Liver (tissue), 9 donors: ENCODE results near the gene ALG3. TPM values are rescaled to one million over a fixed set of nuclear protein-coding genes. Genes with fewer than 3 reads are reported as not detected.
A peak's percentile ranks its signal among the peaks of the same experiment; 100 is the strongest.

ENCODE experiments used
- DNase-seq: peaks from one replicate; pipeline ENCODE4 v3.0.0-alpha.2; 2017; ENCODE audit warnings: low spot score
- H3K27ac ChIP-seq, 2 donors: one replicate each; pipeline ENCODE4 v1.7.0; 2013; ENCODE audit warnings: inconsistent platforms in 2 of 2, low read length in 2 of 2, control low read depth in 1 of 2, low read depth in 1 of 2, mild to moderate bottlenecking in 1 of 2
- H3K27me3 ChIP-seq, 4 donors: one replicate each; pipeline versions ENCODE4 v1.6.1 to v1.7.0; 2013; ENCODE audit warnings: low read length in 3 of 4, inconsistent platforms in 1 of 4, mild to moderate bottlenecking in 1 of 4, moderate library complexity in 1 of 4; ENCODE audit not compliant: control insufficient read depth in 4 of 4, insufficient read depth in 4 of 4
- H3K36me3 ChIP-seq, 4 donors: one replicate each; pipeline versions ENCODE4 v1.6.1 to v1.7.0; 2013; ENCODE audit warnings: low read length in 3 of 4, mild to moderate bottlenecking in 3 of 4, low read depth in 1 of 4, moderate library complexity in 1 of 4; ENCODE audit not compliant: control insufficient read depth in 4 of 4, insufficient read depth in 3 of 4
- H3K4me1 ChIP-seq, 4 donors: one replicate each; pipeline versions ENCODE4 v1.6.1 to v1.7.0; 2013; ENCODE audit warnings: low read length in 3 of 4, mild to moderate bottlenecking in 3 of 4, moderate library complexity in 1 of 4; ENCODE audit not compliant: control insufficient read depth in 4 of 4, insufficient read depth in 4 of 4
- H3K4me3 ChIP-seq, 3 donors: one replicate each; pipeline versions ENCODE4 v1.6.1 to v1.7.0; 2013; ENCODE audit warnings: low read length in 3 of 3, control low read depth in 1 of 3, low read depth in 1 of 3, mild to moderate bottlenecking in 1 of 3
- H3K9ac ChIP-seq, 2 donors: one replicate each; pipeline ENCODE4 v1.7.0; 2013; ENCODE audit warnings: low read length in 2 of 2, mild to moderate bottlenecking in 2 of 2, moderate library complexity in 2 of 2, control low read depth in 1 of 2, low read depth in 1 of 2
- H3K9me3 ChIP-seq, 4 donors: one replicate each; pipeline versions ENCODE4 v1.6.1 to v1.7.0; 2013; ENCODE audit warnings: low read length in 3 of 4; ENCODE audit not compliant: control insufficient read depth in 4 of 4
- CTCF ChIP-seq: fragments of 150-350 bp; IDR thresholded peaks from 2 replicates; pipeline ENCODE4 v1.5.1; 2017; ENCODE audit warnings: improper control_type of control experiment, low read depth, low read length; ENCODE audit not compliant: missing input control
- EGR1 ChIP-seq, 2 donors: IDR thresholded peaks; 2 replicates each; pipeline ENCODE4 v1.6.1; 2016 to 2018; ENCODE audit warnings: antibody characterized with exemption in 2 of 2, low read depth in 2 of 2
- FOXA1 ChIP-seq: IDR thresholded peaks from 2 replicates; pipeline ENCODE4 v1.6.1; 2016; ENCODE audit warnings: antibody characterized with exemption
- FOXA2 ChIP-seq: IDR thresholded peaks from 2 replicates; pipeline ENCODE4 v1.6.1; 2016; ENCODE audit warnings: antibody characterized with exemption
- GABPA ChIP-seq, 2 donors: IDR thresholded peaks in 1 of 2; conservative IDR thresholded peaks in 1 of 2; 2 replicates each; pipeline ENCODE4 v1.6.1; 2016; ENCODE audit warnings: antibody characterized with exemption in 2 of 2, mild to moderate bottlenecking in 1 of 2, moderate library complexity in 1 of 2
- HNF4A ChIP-seq, 2 donors: conservative IDR thresholded peaks; 2 replicates each; pipeline ENCODE4 v1.6.1; 2016; ENCODE audit warnings: antibody characterized with exemption in 2 of 2, mild to moderate bottlenecking in 2 of 2
- HNF4G ChIP-seq: IDR thresholded peaks from 2 replicates; pipeline ENCODE4 v1.6.1; 2016; ENCODE audit warnings: antibody characterized with exemption
- JUND ChIP-seq, 2 donors: IDR thresholded peaks; 2 replicates each; pipeline ENCODE4 v1.6.1; 2016; ENCODE audit warnings: antibody characterized with exemption in 2 of 2
- MAX ChIP-seq: IDR thresholded peaks from 2 replicates; pipeline ENCODE4 v1.6.1; 2016; ENCODE audit warnings: antibody characterized with exemption
- NR2F2 ChIP-seq: IDR thresholded peaks from 2 replicates; pipeline ENCODE4 v1.6.1; 2016; ENCODE audit warnings: antibody characterized with exemption
- RAD21 ChIP-seq, 2 donors: IDR thresholded peaks; 2 replicates each; pipeline ENCODE4 v1.6.1; 2016; ENCODE audit warnings: antibody characterized with exemption in 2 of 2, mild to moderate bottlenecking in 2 of 2
- REST ChIP-seq: IDR thresholded peaks from 2 replicates; pipeline ENCODE4 v1.6.1; 2016; ENCODE audit warnings: antibody characterized with exemption, mild to moderate bottlenecking
- RXRA ChIP-seq, 2 donors: IDR thresholded peaks; 2 replicates each; pipeline ENCODE4 v1.6.1; 2017 to 2018; ENCODE audit warnings: antibody characterized with exemption in 2 of 2, mild to moderate bottlenecking in 1 of 2
- SP1 ChIP-seq: IDR thresholded peaks from 2 replicates; pipeline ENCODE4 v1.6.1; 2018; ENCODE audit warnings: antibody characterized with exemption, mild to moderate bottlenecking
- TAF1 ChIP-seq: conservative IDR thresholded peaks from 2 replicates; pipeline ENCODE4 v1.6.1; 2016; ENCODE audit warnings: antibody characterized with exemption, mild to moderate bottlenecking
- YY1 ChIP-seq: IDR thresholded peaks from 2 replicates; pipeline ENCODE4 v1.6.1; 2016; ENCODE audit warnings: antibody characterized with exemption, mild to moderate bottlenecking
- WGBS: extraction: QIAGEN DNeasy Blood & Tissue Kit; methylation state at CpG from one replicate; pipeline ENCODE4 v1.1.7; 2013; 5-methylcytosine and 5-hydroxymethylcytosine counted together
- polyA plus RNA-seq, 2 donors: library from polyadenylated mRNA; stranded (reverse) in 1 of 2; unstranded in 1 of 2; fragments of 200-250 nt in 1 of 2; fragments of >200 nt in 1 of 2; fragmentation: Nextera tagmentation in 1 of 2; extraction: Ambion mirVana in 1 of 2; gene quantifications; one replicate each; pipeline versions ENCODE4 v1.2.1 to v1.2.3, GENCODE V29; 2013 to 2015
- total RNA-seq, 2 donors: library from RNA; depleted of rRNA; stranded (reverse); fragments of >200 nt; gene quantifications; one replicate each; pipeline ENCODE4 v1.2.3, GENCODE V29; 2014
- TF ChIP-seq, protein P1 (sequence below): IDR thresholded peaks from 2 replicates; pipeline ENCODE4 v1.6.1; 2016; ENCODE audit warnings: antibody characterized with exemption
- TF ChIP-seq, protein P2 (sequence below): IDR thresholded peaks from 2 replicates; pipeline ENCODE4 v1.6.1; 2016; ENCODE audit warnings: antibody characterized with exemption
- donor health status: healthy.
- donor health status: healthy.
- donor health status: healthy.
- donor health status: healthy.
- donor health status: healthy.

The ALG3 gene
- 10 to 100 TPM; 27.7 to 64.5 TPM for total RNA-seq
- polyA plus RNA-seq: 10 to 100 TPM; 64.4 to 78.6 TPM

GRCh38 chr3:184248454-184249411, at the start of gene ALG3:
TSS of gene ALG3 (minus strand) at chr3:184248962. CDS start at chr3:184248940, 22 bp downstream.
- H3K4me1 ChIP-seq: peaks cover 0 to 22% (median 16%) of the 10 kb centered on the region in 4 donors
- TF ChIP-seq CTCF (no peak), SP1 (no peak), FOXA1 (no peak), FOXA2 (no peak), JUND (IDR thresholded peaks at IDR 0.05) (no peak), HNF4G (no peak), TAF1 (peak; percentile 53), EGR1 (IDR thresholded peaks at IDR 0.05; ENCODE audit: low read depth in 2 of 2) (no peak), RAD21 (IDR thresholded peaks at IDR 0.05) (peak in 1 of 2 donors; percentile 23), GABPA (IDR thresholded peaks at IDR 0.05 in 1 of 2, conservative IDR thresholded peaks at IDR 0.05 in 1 of 2) (peak in 1 of 2 donors; percentile 86), MAX (no peak), RXRA (IDR thresholded peaks at IDR 0.05) (no peak), HNF4A (conservative IDR thresholded peaks at IDR 0.05) (no peak), NR2F2 (no peak), REST (peak; percentile 41), YY1 (peak; percentile 98)
- TF ChIP-seq, protein P1, sequence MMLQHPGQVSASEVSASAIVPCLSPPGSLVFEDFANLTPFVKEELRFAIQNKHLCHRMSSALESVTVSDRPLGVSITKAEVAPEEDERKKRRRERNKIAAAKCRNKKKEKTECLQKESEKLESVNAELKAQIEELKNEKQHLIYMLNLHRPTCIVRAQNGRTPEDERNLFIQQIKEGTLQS: no peak
- TF ChIP-seq, protein P2, sequence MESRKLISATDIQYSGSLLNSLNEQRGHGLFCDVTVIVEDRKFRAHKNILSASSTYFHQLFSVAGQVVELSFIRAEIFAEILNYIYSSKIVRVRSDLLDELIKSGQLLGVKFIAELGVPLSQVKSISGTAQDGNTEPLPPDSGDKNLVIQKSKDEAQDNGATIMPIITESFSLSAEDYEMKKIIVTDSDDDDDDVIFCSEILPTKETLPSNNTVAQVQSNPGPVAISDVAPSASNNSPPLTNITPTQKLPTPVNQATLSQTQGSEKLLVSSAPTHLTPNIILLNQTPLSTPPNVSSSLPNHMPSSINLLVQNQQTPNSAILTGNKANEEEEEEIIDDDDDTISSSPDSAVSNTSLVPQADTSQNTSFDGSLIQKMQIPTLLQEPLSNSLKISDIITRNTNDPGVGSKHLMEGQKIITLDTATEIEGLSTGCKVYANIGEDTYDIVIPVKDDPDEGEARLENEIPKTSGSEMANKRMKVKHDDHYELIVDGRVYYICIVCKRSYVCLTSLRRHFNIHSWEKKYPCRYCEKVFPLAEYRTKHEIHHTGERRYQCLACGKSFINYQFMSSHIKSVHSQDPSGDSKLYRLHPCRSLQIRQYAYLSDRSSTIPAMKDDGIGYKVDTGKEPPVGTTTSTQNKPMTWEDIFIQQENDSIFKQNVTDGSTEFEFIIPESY: no peak
- no peaks in the 10 kb centered on the region for H3K9me3 ChIP-seq
- peak within 1 kb of the TSS; percentile 96 for H3K27ac ChIP-seq
- peak within 1 kb of the TSS; percentile 82 to 100 (median 100) for H3K4me3 ChIP-seq
- peaks cover 4 to 20% (median 11%) of the 10 kb centered on the region in 4 donors for H3K36me3 ChIP-seq
- WGBS: under 1% methylated on average over 49 of the region's 49 CpGs
- no peaks in the 10 kb centered on the region for H3K27me3 ChIP-seq
- H3K9ac ChIP-seq: peak within 1 kb of the TSS; percentile 89 to 96
- DNase-seq: peak; percentile 93
